Bronchial epithelial cell (primary cell): ENCODE results near the gene LYRM4. TPM values are rescaled to one million over a fixed set of nuclear protein-coding genes. Genes with fewer than 3 reads are reported as not detected.

ENCODE experiments used
- DNase-seq: peaks from one replicate; pipeline ENCODE4 v3.0.0-alpha.2; 2010; ENCODE audit warnings: low read depth
- FAIRE-seq: peaks from 2 replicates; lab custom pipeline; 2011; peaks lifted over from hg19 to GRCh38; lab: Jason Lieb, UNC
- H3K27me3 ChIP-seq: 2 replicates; pipeline ENCODE4 v1.5.1; 2011; ENCODE audit warnings: low read length; ENCODE audit not compliant: control insufficient read depth, insufficient read depth
- H3K36me3 ChIP-seq: 2 replicates; pipeline ENCODE4 v1.5.1; 2011; ENCODE audit warnings: low read length; ENCODE audit not compliant: control insufficient read depth, insufficient read depth
- H3K4me3 ChIP-seq: 2 replicates; pipeline ENCODE4 v1.5.1; 2011; ENCODE audit warnings: mild to moderate bottlenecking, low read depth, low read length, control low read depth
- total RNA-seq: library from RNA; depleted of rRNA; stranded (reverse); fragments of >200 nt; gene quantifications from 2 replicates; pipeline ENCODE4 v1.2.1, GENCODE V29; 2014
- TF ChIP-seq, protein P1 (sequence below): IDR thresholded peaks from 2 replicates; pipeline ENCODE4 v1.5.1; 2011; ENCODE audit warnings: mild to moderate bottlenecking, moderate library complexity, low read length, control low read depth, inconsistent platforms; ENCODE audit not compliant: insufficient read depth, severe bottlenecking

The LYRM4 gene
- total RNA-seq, 1 donor from 2014 or later = 15.3 TPM

GRCh38 chr6:5152460-5152859, 108.3 kb downstream of the LYRM4 start:
- FAIRE-seq = no peak
- Histone ChIP-seq H3K27me3 (no peaks in the 10 kb centered on the region), H3K4me3 (no peak overlapping the region), H3K36me3 (no peaks in the 10 kb centered on the region)
- TF ChIP-seq, protein P1, sequence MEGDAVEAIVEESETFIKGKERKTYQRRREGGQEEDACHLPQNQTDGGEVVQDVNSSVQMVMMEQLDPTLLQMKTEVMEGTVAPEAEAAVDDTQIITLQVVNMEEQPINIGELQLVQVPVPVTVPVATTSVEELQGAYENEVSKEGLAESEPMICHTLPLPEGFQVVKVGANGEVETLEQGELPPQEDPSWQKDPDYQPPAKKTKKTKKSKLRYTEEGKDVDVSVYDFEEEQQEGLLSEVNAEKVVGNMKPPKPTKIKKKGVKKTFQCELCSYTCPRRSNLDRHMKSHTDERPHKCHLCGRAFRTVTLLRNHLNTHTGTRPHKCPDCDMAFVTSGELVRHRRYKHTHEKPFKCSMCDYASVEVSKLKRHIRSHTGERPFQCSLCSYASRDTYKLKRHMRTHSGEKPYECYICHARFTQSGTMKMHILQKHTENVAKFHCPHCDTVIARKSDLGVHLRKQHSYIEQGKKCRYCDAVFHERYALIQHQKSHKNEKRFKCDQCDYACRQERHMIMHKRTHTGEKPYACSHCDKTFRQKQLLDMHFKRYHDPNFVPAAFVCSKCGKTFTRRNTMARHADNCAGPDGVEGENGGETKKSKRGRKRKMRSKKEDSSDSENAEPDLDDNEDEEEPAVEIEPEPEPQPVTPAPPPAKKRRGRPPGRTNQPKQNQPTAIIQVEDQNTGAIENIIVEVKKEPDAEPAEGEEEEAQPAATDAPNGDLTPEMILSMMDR = no peak
- DNase-seq = no peak

DNA sequence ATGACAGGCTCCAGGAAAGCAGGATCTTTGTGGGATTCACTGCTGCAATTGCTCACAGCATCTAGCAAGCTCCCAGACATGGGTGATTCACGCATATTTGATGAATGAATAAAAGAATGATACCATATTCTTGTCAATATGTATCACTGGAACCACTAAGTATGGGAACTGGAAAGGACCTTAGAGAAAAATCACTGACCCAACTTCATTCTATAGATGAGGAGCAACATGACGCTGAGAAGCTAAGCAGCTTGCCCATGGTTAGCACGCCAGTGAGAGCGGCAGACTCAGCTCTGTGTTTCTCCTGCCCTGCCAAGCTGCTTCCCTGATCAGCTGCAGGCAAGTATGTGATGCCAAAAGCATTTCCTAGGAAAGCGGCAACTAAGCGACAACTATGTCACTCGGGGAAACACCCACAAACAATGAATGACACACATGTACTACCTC, 108.8 kb downstream of the LYRM4 start:
- no peaks in the 10 kb centered on the region for H3K36me3 ChIP-seq
- no peak overlapping the region for H3K4me3 ChIP-seq
- no peaks in the 10 kb centered on the region for H3K27me3 ChIP-seq
- TF ChIP-seq, protein P1 = no peak
- DNase-seq (peak; percentile 89), FAIRE-seq (no peak)

GRCh38 chr6:5151360-5151954, 109.3 kb downstream of the LYRM4 start:
- Histone ChIP-seq H3K27me3 (no peaks in the 10 kb centered on the region), H3K36me3 (no peaks in the 10 kb centered on the region), H3K4me3 (no peak overlapping the region)
- TF ChIP-seq, protein P1 = no peak
- DNase-seq (no peak), FAIRE-seq (no peak)

DNA sequence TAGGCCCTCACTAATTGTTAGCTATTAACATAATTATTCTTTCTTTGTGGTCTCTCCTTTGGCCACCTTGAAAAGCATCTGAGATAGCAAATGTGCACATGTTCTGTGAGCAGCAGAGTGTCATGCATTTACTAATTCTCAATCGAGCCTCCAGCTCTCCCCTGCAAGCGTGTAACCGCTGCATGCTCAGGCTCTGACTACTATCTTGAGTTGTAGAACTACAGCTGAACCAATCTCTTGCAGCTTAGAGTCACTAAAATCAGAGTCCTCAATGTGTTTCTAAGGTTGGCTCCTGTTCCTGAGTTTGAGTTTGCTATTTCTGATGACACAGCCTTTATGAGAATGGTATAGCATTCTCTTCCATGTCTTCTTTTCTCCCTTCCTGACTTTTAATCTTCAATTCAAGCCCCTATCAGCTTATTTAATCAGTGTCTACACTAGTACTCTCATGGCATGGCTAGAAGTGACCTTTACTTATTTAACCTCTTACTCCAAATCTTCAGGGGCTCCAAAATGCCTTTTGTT, 110.1 kb downstream of the LYRM4 start:
- DNase-seq (no peak), FAIRE-seq (no peak)
- no peaks in the 10 kb centered on the region for H3K36me3 ChIP-seq
- TF ChIP-seq, protein P1 = no peak
- no peak overlapping the region for H3K4me3 ChIP-seq
- no peaks in the 10 kb centered on the region for H3K27me3 ChIP-seq

- Histone ChIP-seq H3K4me3 (no peak overlapping the region), H3K27me3 (no peaks in the 10 kb centered on the region), H3K36me3 (no peaks in the 10 kb centered on the region)
- DNase-seq (no peak), FAIRE-seq (no peak)
- TF ChIP-seq, protein P1 = no peak
Observed at GRCh38 chr6:5149891-5150290, 110.9 kb downstream of the LYRM4 start.
